HAP-1 (cell line): ENCODE measurements around the gene LRCH1.

Experiments
- DNase-seq, 2 experiments: peaks; one replicate each; pipeline ENCODE4 v3.0.0-alpha.2; 2016 to 2020; ENCODE audit warnings: low spot score in 2 of 2
- H3K27me3 ChIP-seq: fragments of 250-450 bp; sonication (Bioruptor Pico); 2 replicates; pipeline ENCODE4 v1.5.1; 2020; ENCODE audit warnings: low read depth, mild to moderate bottlenecking, moderate library complexity
- H3K36me3 ChIP-seq: fragments of 250-450 bp; sonication (Bioruptor Pico); replicated peaks from 2 replicates; pipeline ENCODE4 v1.5.1; 2020; ENCODE audit warnings: mild to moderate bottlenecking
- H3K4me1 ChIP-seq: fragments of 250-450 bp; sonication (Bioruptor Pico); 2 replicates; pipeline ENCODE4 v1.5.1; 2020; ENCODE audit warnings: mild to moderate bottlenecking
- H3K4me3 ChIP-seq: fragments of 250-450 bp; sonication (Bioruptor Pico); 2 replicates; pipeline ENCODE4 v1.5.1; 2020; ENCODE audit warnings: mild to moderate bottlenecking, moderate library complexity
- H3K9me3 ChIP-seq: fragments of 250-450 bp; sonication (Bioruptor Pico); 2 replicates; pipeline ENCODE4 v1.5.1; 2020; ENCODE audit warnings: mild to moderate bottlenecking, moderate library complexity
- in situ Hi-C: fragments of 300-500 bp; cut with MboI; formaldehyde crosslinking; loops from 3 replicates; pipeline ENCODE4 v1.14.3; 2020; ENCODE audit warnings: low sequenced_read_pairs, inconsistent platforms, mixed read lengths

Gene LRCH1

DNA sequence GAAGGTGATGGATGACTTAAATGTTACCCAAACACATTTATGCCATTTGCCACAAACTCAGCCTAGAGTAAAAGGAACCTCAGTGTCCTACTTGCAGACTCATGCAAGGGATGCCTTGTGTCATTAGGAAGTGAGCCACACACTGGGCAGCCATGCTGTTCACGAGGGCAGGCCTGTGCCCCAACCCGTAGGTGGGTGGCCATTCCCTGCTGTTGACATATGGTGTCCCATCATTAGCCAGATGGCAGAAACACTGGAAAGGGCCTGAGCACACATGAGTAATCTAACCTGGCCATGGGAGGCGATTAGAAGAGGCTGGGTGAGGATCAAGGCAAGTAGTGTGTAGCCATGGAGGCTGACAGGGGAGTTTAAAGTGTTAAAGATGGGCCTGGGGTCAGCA lies 9.7 kb upstream of the LRCH1 start:
- DNase-seq = no peak
- no peaks in the 10 kb centered on the region for H3K9me3 ChIP-seq
- peaks cover 4% of the 10 kb centered on the region for H3K4me1 ChIP-seq
- in situ Hi-C loops = no loop called here
- no peak overlapping the region for H3K4me3 ChIP-seq
- H3K36me3 ChIP-seq = no peaks in the 10 kb centered on the region
- no peaks in the 10 kb centered on the region for H3K27me3 ChIP-seq

DNA sequence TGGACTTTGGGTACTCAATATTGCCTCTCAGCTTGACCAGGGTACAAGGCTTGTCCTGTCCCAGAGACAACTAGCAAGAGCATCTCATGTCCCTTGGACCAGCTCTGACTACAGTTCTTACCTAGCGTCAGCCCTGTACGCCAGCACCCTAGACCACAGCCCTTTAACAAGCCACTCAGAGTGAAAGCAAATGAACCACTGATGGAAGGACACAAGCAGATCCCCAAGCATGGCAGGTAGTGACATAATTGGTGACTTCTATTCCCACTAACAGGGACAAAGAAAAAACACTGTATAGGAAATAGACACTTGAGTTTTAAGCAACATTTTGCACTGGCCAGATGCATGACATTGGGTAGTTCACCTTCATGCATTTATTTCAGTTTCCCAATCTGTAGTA lies 8.8 kb upstream of the LRCH1 start:
- Histone ChIP-seq H3K36me3 (no peaks in the 10 kb centered on the region), H3K4me1 (peaks cover 4% of the 10 kb centered on the region), H3K9me3 (no peaks in the 10 kb centered on the region), H3K27me3 (no peaks in the 10 kb centered on the region), H3K4me3 (no peak overlapping the region)
- no peak for DNase-seq
- in situ Hi-C loops = no loop called here

DNA sequence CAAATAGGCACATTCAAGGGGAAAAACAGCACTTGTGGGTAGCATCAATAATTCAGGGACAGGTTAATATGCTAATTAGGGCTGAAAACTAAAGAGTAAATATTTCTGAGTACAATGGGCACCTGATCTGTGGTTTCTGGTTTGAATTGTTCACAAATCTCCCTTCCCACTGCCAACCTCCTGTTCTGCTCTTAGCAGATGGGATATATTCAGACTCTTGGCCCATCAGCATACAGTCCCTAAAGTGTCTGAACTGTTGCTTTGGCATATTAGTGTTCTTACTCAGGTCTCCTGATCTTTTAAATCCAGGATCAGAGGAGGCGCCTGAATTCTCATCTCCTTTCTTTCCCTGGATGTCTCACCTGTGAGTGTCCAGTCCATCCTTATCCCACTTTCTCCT lies 8.2 kb upstream of the LRCH1 start:
- Histone ChIP-seq H3K36me3 (no peaks in the 10 kb centered on the region), H3K9me3 (no peaks in the 10 kb centered on the region), H3K4me3 (no peak overlapping the region), H3K27me3 (no peaks in the 10 kb centered on the region), H3K4me1 (peaks cover 4% of the 10 kb centered on the region)
- in situ Hi-C loops = no loop called here
- DNase-seq = no peak

DNA sequence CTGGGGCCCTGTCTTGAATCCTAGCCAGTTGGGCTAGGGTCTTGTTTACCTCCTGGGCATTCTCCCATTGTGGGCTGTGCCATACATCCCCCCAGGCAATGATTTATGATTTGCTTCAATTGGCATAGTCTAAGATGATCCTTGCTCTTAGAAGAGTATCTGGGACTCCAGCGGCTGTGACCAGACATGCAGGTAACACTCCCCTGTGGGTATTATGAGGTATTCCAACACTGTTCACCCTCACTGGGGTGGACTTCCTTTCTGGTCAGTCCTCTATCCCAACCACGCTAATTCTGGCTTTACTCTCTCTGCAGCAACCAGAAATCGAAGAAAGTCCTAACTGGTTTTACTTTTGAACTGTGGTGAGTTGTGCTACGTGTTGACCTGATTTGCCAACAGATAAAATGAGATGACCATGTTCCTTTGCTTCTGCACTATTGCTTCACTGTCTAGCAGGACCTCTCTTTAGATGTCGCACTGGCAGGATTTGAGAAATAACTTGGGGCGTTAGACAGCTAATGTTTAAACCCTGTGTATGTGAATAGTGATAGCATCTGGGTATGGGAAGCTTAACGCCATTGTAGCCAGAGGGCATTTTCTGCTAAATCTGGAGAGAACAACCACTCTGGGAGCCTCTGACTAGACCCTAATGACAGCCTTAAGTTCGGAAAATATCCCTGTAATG lies 6.7 kb upstream of the LRCH1 start:
- DNase-seq = peak in 1 of 2 experiments; percentile 14
- H3K9me3 ChIP-seq = no peaks in the 10 kb centered on the region
- in situ Hi-C loops = no loop called here
- no peak overlapping the region for H3K4me3 ChIP-seq
- H3K36me3 ChIP-seq = no peaks in the 10 kb centered on the region
- peaks cover 4% of the 10 kb centered on the region for H3K4me1 ChIP-seq
- no peaks in the 10 kb centered on the region for H3K27me3 ChIP-seq

- DNase-seq = no peak
- Histone ChIP-seq H3K27me3 (no peaks in the 10 kb centered on the region), H3K36me3 (no peaks in the 10 kb centered on the region; the same call in 1 of the 2 replicates), H3K9me3 (no peaks in the 10 kb centered on the region), H3K4me1 (peaks cover 18% of the 10 kb centered on the region), H3K4me3 (no peak overlapping the region)
- in situ Hi-C loops = no loop called here
Measured at GRCh38 chr13:46550822-46551221, 2.1 kb upstream of the LRCH1 start.

DNA sequence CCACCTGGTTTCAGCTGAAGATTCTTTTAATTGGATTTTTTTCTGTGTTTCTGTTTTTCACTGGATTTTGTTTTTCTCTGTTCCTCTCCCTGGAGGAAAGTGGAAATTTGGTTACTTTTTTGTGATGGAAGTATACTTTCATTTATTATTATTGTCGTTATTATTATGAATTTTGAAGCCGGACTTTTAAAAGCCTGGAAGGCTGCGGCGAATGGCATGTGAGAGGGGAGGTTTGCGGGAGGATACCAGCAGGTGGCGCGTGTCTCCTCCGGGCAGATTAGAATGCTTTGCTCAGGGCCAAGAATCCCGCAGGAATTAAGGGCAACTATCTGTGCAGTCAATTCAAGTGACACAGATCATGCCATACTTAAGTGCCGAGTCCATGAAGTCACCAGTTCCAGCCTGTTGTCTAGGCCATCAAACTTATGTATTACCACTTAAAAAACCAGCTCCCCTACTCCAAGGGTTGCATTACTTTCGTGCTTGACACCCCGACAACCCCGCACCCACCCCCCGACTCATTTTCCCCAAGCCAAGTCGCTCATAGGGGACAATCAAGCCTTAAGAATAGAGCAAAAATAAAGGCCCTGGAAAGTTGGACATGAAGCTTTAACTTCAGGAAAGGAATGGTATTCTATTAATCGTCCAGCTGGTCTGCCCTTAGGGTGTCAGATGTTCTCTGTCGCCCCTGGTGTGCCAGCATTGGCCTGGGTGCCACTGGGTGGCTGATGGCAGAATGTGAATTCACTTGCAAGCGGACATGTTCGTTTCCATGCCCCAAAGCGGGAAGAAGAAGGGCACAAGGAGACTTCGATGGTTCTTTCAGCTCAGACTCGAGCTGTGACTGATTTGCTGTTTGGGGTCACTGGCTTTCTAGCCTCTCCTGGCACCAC lies 1.3 kb upstream of the LRCH1 start:
- Histone ChIP-seq H3K36me3 (no peaks in the 10 kb centered on the region; the same call in 1 of the 2 replicates), H3K4me1 (peaks cover 16% of the 10 kb centered on the region), H3K4me3 (no peak overlapping the region; the same call in 1 of the 2 replicates), H3K27me3 (no peaks in the 10 kb centered on the region), H3K9me3 (no peaks in the 10 kb centered on the region)
- DNase-seq = peak; percentile 79 to 88
- in situ Hi-C loops = no loop called here

GRCh38 chr13:46552303-46552682 lies 677 bp upstream of the LRCH1 start:
- peak overlapping the region; percentile 84 for H3K4me3 ChIP-seq
- no peak for DNase-seq
- H3K9me3 ChIP-seq = no peaks in the 10 kb centered on the region
- in situ Hi-C loops = no loop called here
- no peaks in the 10 kb centered on the region; the same call in 1 of the 2 replicates for H3K36me3 ChIP-seq
- peaks cover 15% of the 10 kb centered on the region for H3K4me1 ChIP-seq
- no peaks in the 10 kb centered on the region for H3K27me3 ChIP-seq

- H3K9me3 ChIP-seq = no peaks in the 10 kb centered on the region
- no peaks in the 10 kb centered on the region for H3K27me3 ChIP-seq
- H3K36me3 ChIP-seq = no peaks in the 10 kb centered on the region; the same call in 1 of the 2 replicates
- H3K4me3 ChIP-seq = peak overlapping the region; percentile 84
- DNase-seq = peak in 1 of 2 experiments; percentile 31
- H3K4me1 ChIP-seq = peaks cover 15% of the 10 kb centered on the region
- in situ Hi-C loops = no loop called here
Measured at GRCh38 chr13:46553521-46553885, 533 bp downstream of the LRCH1 start.

DNA sequence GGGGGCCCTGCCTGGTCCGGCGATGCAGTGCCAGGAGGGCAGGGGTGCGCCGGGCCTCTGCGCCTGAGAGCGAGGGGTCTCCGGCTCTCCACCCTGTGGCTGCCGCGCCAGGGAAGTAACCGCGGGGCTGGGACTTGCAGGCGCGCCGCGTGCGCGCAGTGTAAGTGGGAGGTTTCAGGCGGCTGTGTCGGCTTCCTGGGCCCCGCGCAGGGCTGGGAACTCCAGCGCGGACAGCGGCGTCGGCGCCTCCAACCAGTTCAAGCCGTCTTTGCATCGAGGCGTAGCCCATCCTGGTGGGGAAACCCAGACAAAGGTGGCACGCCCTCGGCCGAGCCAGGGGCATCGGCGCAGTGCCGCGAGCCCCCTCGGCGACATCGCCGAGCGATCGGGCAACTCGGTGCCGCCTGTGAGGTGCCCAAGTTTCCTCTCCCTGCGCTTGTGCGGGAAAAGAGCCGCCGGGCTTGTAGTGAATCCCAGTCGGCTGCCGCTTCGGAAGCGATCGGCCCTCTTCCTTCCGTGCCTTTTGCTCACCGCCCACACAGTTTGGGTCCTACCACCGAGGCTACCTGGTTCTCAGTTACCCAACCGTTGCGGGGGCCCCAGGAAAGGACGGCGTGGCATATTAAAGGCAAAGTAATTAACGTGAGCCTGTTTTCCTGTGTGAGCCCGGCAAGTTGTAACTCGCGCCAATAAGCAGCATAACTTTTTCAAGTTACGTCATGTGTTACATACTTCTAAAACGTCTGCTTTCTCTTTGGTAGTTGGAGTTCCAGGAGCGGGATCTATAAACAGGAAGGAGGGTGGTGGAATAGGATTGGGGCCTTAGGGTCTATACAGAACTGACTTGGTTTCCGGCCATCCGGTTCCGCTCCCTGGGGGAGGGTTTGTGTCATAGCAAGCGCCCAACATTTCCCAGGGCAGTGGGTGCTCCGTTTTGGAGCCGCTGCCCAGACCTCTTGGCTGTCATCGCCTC lies 1.2 kb downstream of the LRCH1 start:
- DNase-seq = peak; percentile 78 to 81
- Histone ChIP-seq H3K9me3 (no peaks in the 10 kb centered on the region), H3K4me1 (peaks cover 15% of the 10 kb centered on the region), H3K27me3 (no peaks in the 10 kb centered on the region), H3K36me3 (no peaks in the 10 kb centered on the region; the same call in 1 of the 2 replicates), H3K4me3 (peak overlapping the region; percentile 84)
- in situ Hi-C loops = no loop called here

GRCh38 chr13:46554951-46555350 lies 2.0 kb downstream of the LRCH1 start:
- Histone ChIP-seq H3K4me1 (peaks cover 15% of the 10 kb centered on the region), H3K36me3 (no peaks in the 10 kb centered on the region; the same call in 1 of the 2 replicates), H3K9me3 (no peaks in the 10 kb centered on the region), H3K27me3 (no peaks in the 10 kb centered on the region), H3K4me3 (peak overlapping the region; percentile 84)
- no peak for DNase-seq
- in situ Hi-C loops = no loop called here

GRCh38 chr13:46555722-46556417 lies 2.9 kb downstream of the LRCH1 start:
- Histone ChIP-seq H3K27me3 (no peaks in the 10 kb centered on the region), H3K4me3 (no peak overlapping the region), H3K9me3 (no peaks in the 10 kb centered on the region), H3K36me3 (no peaks in the 10 kb centered on the region; the same call in 1 of the 2 replicates), H3K4me1 (peaks cover 15% of the 10 kb centered on the region)
- in situ Hi-C loops = no loop called here
- no peak for DNase-seq

GRCh38 chr13:46556418-46556779 lies 3.4 kb downstream of the LRCH1 start:
- no peak overlapping the region for H3K4me3 ChIP-seq

DNA sequence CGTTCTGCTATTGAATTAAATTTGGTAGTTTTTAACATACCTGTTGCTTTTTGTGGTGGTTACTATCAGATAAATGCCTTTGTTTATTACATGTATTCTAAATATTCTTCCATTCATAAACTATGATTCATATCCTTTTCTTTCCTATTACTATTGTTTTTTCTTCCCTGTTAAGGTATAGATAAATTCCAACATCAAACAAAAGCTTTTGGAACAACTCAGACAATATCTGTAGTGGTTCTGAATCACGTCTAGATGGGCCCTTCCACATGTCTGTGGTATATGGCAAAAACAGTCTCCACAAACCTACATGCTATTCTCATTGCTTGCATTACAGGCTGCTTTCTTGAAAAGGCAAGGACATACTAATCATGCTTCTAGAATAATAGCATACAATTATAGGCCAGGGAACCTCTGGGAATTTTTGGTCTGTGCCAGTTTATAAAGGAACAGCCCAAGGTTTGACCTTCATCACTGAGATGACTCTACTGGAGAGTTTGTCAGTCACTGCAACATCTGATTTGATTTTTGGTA lies 6.4 kb downstream of the LRCH1 start:
- in situ Hi-C loops = no loop called here
- Histone ChIP-seq H3K4me1 (peaks cover 10% of the 10 kb centered on the region), H3K36me3 (no peaks in the 10 kb centered on the region; the same call in 1 of the 2 replicates), H3K4me3 (no peak overlapping the region), H3K9me3 (no peaks in the 10 kb centered on the region), H3K27me3 (no peaks in the 10 kb centered on the region)
- no peak for DNase-seq

More at GRCh38 chr13:46556418-46556779, 3.4 kb downstream of the LRCH1 start:
- H3K4me1 ChIP-seq = peaks cover 15% of the 10 kb centered on the region
- H3K9me3 ChIP-seq = no peaks in the 10 kb centered on the region
- DNase-seq = no peak
- no peaks in the 10 kb centered on the region; the same call in 1 of the 2 replicates for H3K36me3 ChIP-seq
- H3K27me3 ChIP-seq = no peaks in the 10 kb centered on the region
- in situ Hi-C loops = no loop called here
